Mucosa of rectum (tissue), 2 donors: Measurements from ENCODE around the gene TMEM108.

Experiments used
- H3K27ac ChIP-seq, 2 donors: one replicate each; pipeline ENCODE4 v1.7.0; 2013; ENCODE audit warnings: inconsistent platforms in 2 of 2, low read depth in 2 of 2, low read length in 2 of 2
- H3K27me3 ChIP-seq, 2 donors: one replicate each; pipeline ENCODE4 v1.7.0; 2013; ENCODE audit warnings: low read length in 2 of 2; ENCODE audit not compliant: control insufficient read depth in 2 of 2, insufficient read depth in 2 of 2
- H3K36me3 ChIP-seq, 2 donors: one replicate each; pipeline ENCODE4 v1.7.0; 2013; ENCODE audit warnings: low read length in 2 of 2; ENCODE audit not compliant: control insufficient read depth in 2 of 2, insufficient read depth in 2 of 2
- H3K4me1 ChIP-seq, 2 donors: one replicate each; pipeline ENCODE4 v1.7.0; 2013; ENCODE audit warnings: low read length in 2 of 2, mild to moderate bottlenecking in 1 of 2; ENCODE audit not compliant: control insufficient read depth in 2 of 2, insufficient read depth in 2 of 2
- H3K4me3 ChIP-seq, 2 donors: one replicate each; pipeline ENCODE4 v1.7.0; 2013; ENCODE audit warnings: low read length in 2 of 2
- H3K9ac ChIP-seq, 2 donors: one replicate each; pipeline ENCODE4 v1.7.0; 2013; ENCODE audit warnings: low read length in 2 of 2, low read depth in 1 of 2, mild to moderate bottlenecking in 1 of 2
- H3K9me3 ChIP-seq, 2 donors: one replicate each; pipeline ENCODE4 v1.7.0; 2013; ENCODE audit warnings: low read length in 2 of 2; ENCODE audit not compliant: control insufficient read depth in 2 of 2
- donor health status: healthy.
- donor health status: Normal muscosa, but diverticular disease.

TMEM108 gene

GRCh38 chr3:133330522-133330921 lies 292.3 kb downstream of the TMEM108 start:
- H3K9me3 ChIP-seq, result no peaks in the 10 kb centered on the region
- no peaks in the 10 kb centered on the region for H3K36me3 ChIP-seq
- no peak overlapping the region for H3K27ac ChIP-seq
- no peaks in the 10 kb centered on the region for H3K4me1 ChIP-seq
- H3K27me3 ChIP-seq, result no peaks in the 10 kb centered on the region
- no peak overlapping the region for H3K9ac ChIP-seq
- no peak overlapping the region for H3K4me3 ChIP-seq

- Histone ChIP-seq H3K27me3 (no peaks in the 10 kb centered on the region), H3K27ac (no peak overlapping the region), H3K9me3 (no peaks in the 10 kb centered on the region), H3K9ac (no peak overlapping the region), H3K36me3 (no peaks in the 10 kb centered on the region), H3K4me3 (no peak overlapping the region), H3K4me1 (no peaks in the 10 kb centered on the region)
Observed at GRCh38 chr3:133354721-133355120, 316.5 kb downstream of the TMEM108 start.

DNA sequence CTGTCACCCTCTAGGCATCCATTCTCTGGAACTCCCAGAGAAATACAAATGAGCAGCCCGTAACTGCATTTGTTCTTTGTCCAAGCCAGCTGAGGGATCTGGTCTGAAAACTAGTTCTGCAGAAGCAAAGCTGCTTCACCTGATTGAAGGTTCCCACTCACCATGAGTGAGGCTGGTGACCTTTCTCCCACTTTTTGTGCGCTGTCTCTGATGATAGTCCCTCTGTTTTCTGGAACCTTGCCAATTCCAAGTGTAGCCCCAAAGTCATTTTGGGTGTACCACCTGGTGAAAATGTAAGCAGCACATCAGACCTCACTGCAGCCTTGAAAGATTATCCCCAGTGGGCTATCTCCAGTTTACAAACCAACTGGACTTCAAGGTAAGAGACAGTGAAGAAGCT lies 322.3 kb downstream of the TMEM108 start:
- Histone ChIP-seq H3K9me3 (no peaks in the 10 kb centered on the region), H3K27me3 (no peaks in the 10 kb centered on the region), H3K9ac (no peak overlapping the region), H3K4me1 (no peaks in the 10 kb centered on the region), H3K36me3 (no peaks in the 10 kb centered on the region), H3K4me3 (no peak overlapping the region), H3K27ac (no peak overlapping the region)

DNA sequence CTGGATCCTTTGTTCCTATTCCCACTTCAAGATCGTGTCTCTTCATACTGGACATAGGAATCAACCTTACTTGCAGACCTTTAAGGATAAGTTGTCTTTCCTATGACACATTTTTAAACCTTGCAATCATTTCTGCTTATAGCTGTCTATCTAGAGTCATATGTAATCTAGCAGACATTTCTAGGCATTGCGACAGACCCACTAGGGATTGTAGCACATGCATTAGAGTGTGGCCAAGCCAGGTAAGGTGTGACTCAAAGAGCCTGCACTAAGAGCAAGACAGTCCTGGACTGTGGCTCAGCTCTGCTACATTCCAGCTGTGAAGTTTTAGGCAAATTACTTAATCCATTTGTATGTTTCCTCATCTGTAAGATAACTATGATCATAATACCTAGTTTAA lies 322.8 kb downstream of the TMEM108 start:
- Histone ChIP-seq H3K9ac (no peak overlapping the region), H3K9me3 (no peaks in the 10 kb centered on the region), H3K36me3 (no peaks in the 10 kb centered on the region), H3K27ac (no peak overlapping the region), H3K4me3 (no peak overlapping the region), H3K4me1 (no peaks in the 10 kb centered on the region), H3K27me3 (no peaks in the 10 kb centered on the region)

DNA sequence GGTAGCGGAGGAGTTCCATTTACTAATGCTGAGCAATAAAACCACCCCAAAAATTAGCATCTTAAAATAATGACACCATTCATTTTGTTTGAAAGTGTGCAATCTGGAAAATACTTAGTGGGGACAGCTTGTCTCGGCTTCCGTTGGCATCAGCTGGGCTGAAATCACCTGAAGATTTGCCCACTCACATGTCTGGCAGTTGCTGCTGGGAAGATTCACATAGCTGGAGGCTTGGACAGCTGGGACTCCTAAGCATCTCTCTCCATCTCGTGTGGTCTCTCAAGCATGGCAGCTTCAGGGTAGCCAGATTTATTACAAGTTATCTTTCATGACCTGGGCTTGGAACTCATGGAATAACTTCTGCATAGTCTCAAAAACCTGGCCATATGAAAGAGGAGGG lies 323.2 kb downstream of the TMEM108 start:
- no peak overlapping the region for H3K4me3 ChIP-seq
- H3K27me3 ChIP-seq, result no peaks in the 10 kb centered on the region
- H3K9ac ChIP-seq, result no peak overlapping the region
- no peaks in the 10 kb centered on the region for H3K36me3 ChIP-seq
- no peaks in the 10 kb centered on the region for H3K4me1 ChIP-seq
- H3K27ac ChIP-seq, result no peak overlapping the region
- H3K9me3 ChIP-seq, result no peaks in the 10 kb centered on the region

DNA sequence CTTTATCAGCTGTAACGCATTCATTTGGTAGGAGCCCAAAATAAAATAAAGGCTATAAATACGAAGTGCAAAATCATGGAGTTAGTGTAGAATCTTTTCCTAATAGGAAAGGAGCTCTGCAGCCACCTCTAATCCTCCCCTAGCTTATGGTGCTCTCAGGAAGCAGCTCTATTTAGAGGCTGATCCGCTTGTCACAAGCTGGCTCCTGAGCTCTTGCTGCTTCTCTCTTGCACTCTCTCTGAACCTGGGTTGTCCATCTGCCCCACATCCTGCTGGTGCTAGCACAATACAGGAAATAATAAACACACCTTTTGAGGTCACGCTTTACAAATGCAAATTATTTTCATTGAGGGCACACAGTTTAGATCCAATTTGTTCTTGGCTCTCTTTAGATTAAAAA lies 324.3 kb downstream of the TMEM108 start:
- Histone ChIP-seq H3K27ac (no peak overlapping the region), H3K9me3 (no peaks in the 10 kb centered on the region), H3K9ac (no peak overlapping the region), H3K4me1 (no peaks in the 10 kb centered on the region), H3K27me3 (no peaks in the 10 kb centered on the region), H3K4me3 (no peak overlapping the region), H3K36me3 (no peaks in the 10 kb centered on the region)

GRCh38 chr3:133364704-133365103 lies 326.5 kb downstream of the TMEM108 start:
- Histone ChIP-seq H3K36me3 (no peaks in the 10 kb centered on the region), H3K4me3 (no peak overlapping the region), H3K27ac (no peak overlapping the region), H3K9ac (no peak overlapping the region), H3K9me3 (no peaks in the 10 kb centered on the region), H3K27me3 (no peaks in the 10 kb centered on the region), H3K4me1 (no peaks in the 10 kb centered on the region)

DNA sequence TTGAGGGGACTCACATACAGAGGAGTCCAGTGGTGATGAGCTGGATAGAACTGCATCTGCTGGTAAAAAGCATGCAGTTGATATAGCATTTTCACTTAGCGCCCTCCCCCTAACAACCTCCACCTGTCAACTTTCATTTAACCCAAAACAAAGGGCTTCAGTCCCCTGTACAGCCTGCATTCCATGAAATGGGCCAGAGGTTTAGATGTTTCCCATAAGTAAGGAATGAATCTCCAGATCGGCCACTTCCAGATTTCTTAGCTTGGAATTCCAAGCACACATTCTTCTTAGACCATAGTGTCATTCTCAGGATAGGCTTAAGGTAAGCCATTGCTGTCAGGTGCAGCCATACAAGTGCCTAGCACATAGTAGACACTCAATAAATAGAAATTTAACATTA lies 328.7 kb downstream of the TMEM108 start:
- Histone ChIP-seq H3K9me3 (no peaks in the 10 kb centered on the region), H3K27me3 (no peaks in the 10 kb centered on the region), H3K4me3 (no peak overlapping the region), H3K27ac (no peak overlapping the region), H3K9ac (no peak overlapping the region), H3K4me1 (no peaks in the 10 kb centered on the region), H3K36me3 (no peaks in the 10 kb centered on the region)

DNA sequence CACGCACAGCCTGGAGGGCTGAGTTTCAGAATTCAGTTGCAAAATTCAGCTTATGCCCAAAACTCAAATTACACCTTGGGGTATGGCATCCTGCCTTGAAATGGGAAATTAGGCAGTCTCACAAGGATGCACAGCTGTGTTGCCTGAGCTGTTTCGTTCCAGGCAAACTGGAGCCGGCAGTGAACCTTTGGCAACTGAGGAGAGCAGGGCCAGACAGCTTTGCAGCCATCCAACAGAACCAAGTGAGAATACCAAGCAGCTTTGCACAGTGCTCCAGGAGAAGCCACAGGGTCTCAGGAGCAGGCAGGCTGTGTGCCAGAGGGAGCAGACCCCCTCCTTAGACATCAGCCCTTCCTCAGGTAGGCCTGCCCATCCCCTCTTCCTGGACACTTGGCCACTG lies 329.2 kb downstream of the TMEM108 start:
- Histone ChIP-seq H3K36me3 (no peaks in the 10 kb centered on the region), H3K27me3 (no peaks in the 10 kb centered on the region), H3K9me3 (no peaks in the 10 kb centered on the region), H3K4me3 (no peak overlapping the region), H3K4me1 (no peaks in the 10 kb centered on the region), H3K9ac (no peak overlapping the region), H3K27ac (no peak overlapping the region)

GRCh38 chr3:133367956-133368355 lies 329.8 kb downstream of the TMEM108 start:
- no peak overlapping the region for H3K4me3 ChIP-seq
- H3K36me3 ChIP-seq, result no peaks in the 10 kb centered on the region
- H3K4me1 ChIP-seq, result no peaks in the 10 kb centered on the region
- H3K9me3 ChIP-seq, result no peaks in the 10 kb centered on the region
- H3K27me3 ChIP-seq, result no peaks in the 10 kb centered on the region
- no peak overlapping the region for H3K9ac ChIP-seq
- no peak overlapping the region for H3K27ac ChIP-seq

- H3K27ac ChIP-seq, result no peak overlapping the region
- no peaks in the 10 kb centered on the region for H3K9me3 ChIP-seq
Observed at GRCh38 chr3:133368371-133369067, 330.3 kb downstream of the TMEM108 start.

More at GRCh38 chr3:133368371-133369067, 330.3 kb downstream of the TMEM108 start:
- no peaks in the 10 kb centered on the region for H3K4me1 ChIP-seq
- no peak overlapping the region for H3K9ac ChIP-seq
- no peaks in the 10 kb centered on the region for H3K36me3 ChIP-seq
- no peak overlapping the region for H3K4me3 ChIP-seq
- H3K27me3 ChIP-seq, result no peaks in the 10 kb centered on the region
